ENCODE data around the gene ACSL3.

GRCh38 chr2:222902660-222903059 is 41.8 kb downstream of the ACSL3 start:
- TF ChIP-seq CTCF (IDR thresholded peaks at IDR 0.05): no peak
- TF ChIP-seq POLR2AphosphoS5 (IDR thresholded peaks at IDR 0.05; ENCODE audit: low read depth, low read length): no peak
- TF ChIP-seq REST (IDR thresholded peaks at IDR 0.05; ENCODE audit: insufficient read depth in 1 of 2, low read depth in 2 of 2, low read length in 1 of 2): no peak
- TF ChIP-seq SIN3A (IDR thresholded peaks at IDR 0.05; ENCODE audit: borderline replicate concordance, insufficient read depth, low read depth, low read length): no peak

Data from Panc1 (cell line).